ENCODE data around the gene RPS16. TPM values are rescaled to one million over a fixed set of nuclear protein-coding genes. Genes with fewer than 3 reads are reported as not detected.
A peak's percentile ranks its signal among the peaks of the same experiment; 100 is the strongest.

The RPS16 gene
- total and polyA plus RNA-seq, 9 of the 15 experiments (the other 6 are each of a cell fraction or from before 2014, with no cell fraction given) = 82.6 to 3,671 (median 2,204) TPM

DNA sequence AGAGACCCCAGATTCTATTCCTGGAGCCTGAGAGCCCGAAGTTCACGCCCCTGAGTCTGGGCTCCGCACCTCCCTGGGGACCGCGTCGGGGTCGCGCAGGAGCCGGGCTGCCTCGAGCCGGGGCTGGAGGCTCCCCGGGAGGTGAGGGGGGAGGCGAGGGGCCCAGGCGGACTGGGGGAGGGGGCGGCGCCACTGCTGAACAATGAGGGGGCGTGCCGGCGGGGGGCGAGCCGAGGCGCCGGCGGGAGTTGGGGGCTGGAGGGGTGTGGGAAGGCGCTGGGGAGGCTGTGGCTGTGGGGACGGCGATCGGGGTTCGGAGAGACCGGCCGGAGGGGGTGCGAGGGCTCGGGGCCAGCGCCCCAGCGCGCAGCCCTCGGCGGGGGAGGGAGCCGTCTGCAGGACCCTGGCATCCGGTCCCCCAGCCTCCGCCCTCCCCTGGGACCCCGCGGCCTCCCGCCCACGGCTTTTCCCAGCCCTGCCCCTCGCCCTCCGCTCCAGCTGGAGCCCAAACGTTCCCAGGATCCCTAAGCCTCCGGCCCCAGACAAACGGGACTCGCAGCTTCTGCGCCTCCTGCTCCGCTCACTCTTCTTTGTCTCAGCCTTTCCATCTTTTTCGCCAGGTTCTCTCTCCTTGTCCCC lies 22.4 kb downstream of the RPS16 start (continued):
- TF ChIP-seq CCNT2 (IDR thresholded peaks at IDR 0.05; ENCODE audit: borderline replicate concordance, extremely low read depth, insufficient read length, low read depth, low read length) (peak; percentile 13), RBBP5 (IDR thresholded peaks at IDR 0.05; ENCODE audit: borderline replicate concordance, insufficient read depth, low read length, poor library complexity, severe bottlenecking) (no peak), HIVEP1 (CRISPR knock-in tag; IDR thresholded peaks at IDR 0.05) (no peak), ARNT (IDR thresholded peaks at IDR 0.05) (no peak), NCOA1 (IDR thresholded peaks at IDR 0.05; ENCODE audit: low read depth) (no peak), MYC (IDR thresholded peaks at IDR 0.05; ENCODE audit: low read depth, low read length) (no peak), MYC (CRISPR knock-in tag; IDR thresholded peaks at IDR 0.05; ENCODE audit: borderline replicate concordance, low read depth) (no peak)

DNA sequence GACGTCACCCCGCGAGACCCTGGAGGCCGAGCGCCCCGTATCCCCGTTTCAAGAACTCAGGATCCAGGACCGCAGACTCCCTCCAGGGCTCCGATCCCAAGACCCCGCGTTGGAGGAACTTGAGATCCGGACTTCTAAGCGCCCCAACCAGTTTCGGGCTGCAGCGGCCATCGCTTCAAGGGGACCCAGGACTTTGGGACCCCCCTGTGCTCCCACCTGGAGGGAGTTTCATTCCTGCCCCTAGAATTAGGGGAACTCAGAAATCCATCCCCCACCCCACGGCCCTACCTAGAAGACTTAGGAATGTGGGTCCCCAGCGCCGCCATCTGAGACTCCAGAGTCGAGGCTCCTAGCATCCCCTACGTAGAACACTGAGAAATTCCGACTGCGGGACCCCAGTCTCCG lies 22.9 kb downstream of the RPS16 start:
- peak overlapping the region; percentile 71 for H3K4me3 ChIP-seq
- CTCF ChIA-PET (ENCODE audit: low intra/inter-chr PET ratio) = interaction anchor here (0.7 to 3.7 kb wide), 7 partner anchors 11 to 302 kb away, joined by 3 to 74 read pairs (median 4); no protein-coding TSS in a partner anchor
- no peaks in the 10 kb centered on the region for H3K27me3 ChIP-seq (ENCODE audit: control insufficient read depth in 2 of 2, insufficient read depth in 2 of 2, low read length in 2 of 2)
- peaks cover 50% of the 10 kb centered on the region for H3K79me2 ChIP-seq (ENCODE audit: control insufficient read depth, insufficient read depth, low read length)
- ATAC-seq = no peak
- DNase-seq (ENCODE audit: extremely low read depth in 1 of 4, low spot score in 3 of 4) = peak in 1 of 4 experiments; percentile 22
- no peaks in the 10 kb centered on the region for H3K9me1 ChIP-seq (ENCODE audit: control insufficient read depth, insufficient read depth, low read length)
- no peak for FAIRE-seq
- intact Hi-C loops (cut with micrococcal nuclease) = loop anchor here (1.0 to 5.0 kb wide), 3 partner anchors 16 to 291 kb away; no protein-coding TSS in a partner anchor
- peaks cover 23% of the 10 kb centered on the region; the same call in 2 of the 3 replicates for H3K36me3 ChIP-seq (ENCODE audit: control insufficient read depth, insufficient read depth, low read length)
- H3K9me3 ChIP-seq (replicated peaks; ENCODE audit: control insufficient read depth, insufficient read depth, low read depth, low read length) = no peaks in the 10 kb centered on the region
- H3K4me1 ChIP-seq (replicated peaks in 1 of 2; ENCODE audit: control insufficient read depth in 2 of 2, insufficient read depth in 2 of 2, low read length in 2 of 2) = peaks cover 36 to 75% of the 10 kb centered on the region in 2 experiments
- in situ Hi-C loops (cut with MboI) = no loop called here
- no TSS peak for BruUV-seq (replicated peaks)
- H2AFZ ChIP-seq (ENCODE audit: low read depth, low read length) = peak overlapping the region; percentile 78
- peaks cover 4% of the 10 kb centered on the region; the same call in 1 of the 2 replicates for H4K20me1 ChIP-seq (replicated peaks; ENCODE audit: control insufficient read depth, insufficient read depth, low read length)
- H3K4me2 ChIP-seq (ENCODE audit: insufficient read depth, low read length) = peak overlapping the region; percentile 77
- POLR2A ChIA-PET = interaction anchor here (0.6 to 1.7 kb wide), 5 partner anchors 11 to 23 kb away, joined by 3 to 15 read pairs (median 5); partner anchors contain the start of genes MED29, PAF1 and RPS16
- WGBS (ENCODE audit: insufficient coverage, low coverage, missing lambda C conversion rate) = 0% methylated on average over 21 of the region's 24 CpGs
- peak overlapping the region; percentile 84 for H3K27ac ChIP-seq (ENCODE audit: extremely low read depth, low read depth, low read length)
- peak overlapping the region; percentile 86 to 97 for H3K9ac ChIP-seq (ENCODE audit: insufficient read depth in 1 of 2, low read depth in 2 of 2, low read length in 2 of 2)
- TF ChIP-seq ZFX (CRISPR knock-in tag; IDR thresholded peaks at IDR 0.05) (peak; percentile 39; the same call in 1 of the 2 replicates), JUN (IDR thresholded peaks at IDR 0.05; ENCODE audit: borderline replicate concordance, low read depth, low read length) (no peak), JUN (CRISPR knock-in tag; IDR thresholded peaks at IDR 0.05; ENCODE audit: borderline replicate concordance) (0 out of 2 replicates have a peak, but pooled peaks have one; percentile 38), NCOR1 (IDR thresholded peaks at IDR 0.05) (0 out of 2 replicates have a peak, but pooled peaks have one; percentile 5), XRCC4 (IDR thresholded peaks at IDR 0.05; ENCODE audit: extremely low read depth, insufficient read depth, insufficient read length) (no peak), CREB1 (IDR thresholded peaks at IDR 0.05) (no peak), CREB1 (CRISPR knock-in tag; IDR thresholded peaks at IDR 0.05) (peak; percentile 40; the same call in 1 of the 2 replicates), PRPF4 (IDR thresholded peaks at IDR 0.05; ENCODE audit: insufficient read depth, low read depth, low read length, poor library complexity, severe bottlenecking) (no peak), STAT5A (IDR thresholded peaks at IDR 0.05; ENCODE audit: borderline replicate concordance, low read length) (no peak), ZEB2 (IDR thresholded peaks at IDR 0.05) (0 out of 2 replicates have a peak, but pooled peaks have one; percentile 31), FOXP1 (CRISPR knock-in tag; IDR thresholded peaks at IDR 0.05) (peak; percentile 75; the same call in 1 of the 2 replicates), RBFOX2 (IDR thresholded peaks at IDR 0.05; ENCODE audit: low read depth, low read length) (peak; percentile 64)
- TF ChIP-seq, protein P1, sequence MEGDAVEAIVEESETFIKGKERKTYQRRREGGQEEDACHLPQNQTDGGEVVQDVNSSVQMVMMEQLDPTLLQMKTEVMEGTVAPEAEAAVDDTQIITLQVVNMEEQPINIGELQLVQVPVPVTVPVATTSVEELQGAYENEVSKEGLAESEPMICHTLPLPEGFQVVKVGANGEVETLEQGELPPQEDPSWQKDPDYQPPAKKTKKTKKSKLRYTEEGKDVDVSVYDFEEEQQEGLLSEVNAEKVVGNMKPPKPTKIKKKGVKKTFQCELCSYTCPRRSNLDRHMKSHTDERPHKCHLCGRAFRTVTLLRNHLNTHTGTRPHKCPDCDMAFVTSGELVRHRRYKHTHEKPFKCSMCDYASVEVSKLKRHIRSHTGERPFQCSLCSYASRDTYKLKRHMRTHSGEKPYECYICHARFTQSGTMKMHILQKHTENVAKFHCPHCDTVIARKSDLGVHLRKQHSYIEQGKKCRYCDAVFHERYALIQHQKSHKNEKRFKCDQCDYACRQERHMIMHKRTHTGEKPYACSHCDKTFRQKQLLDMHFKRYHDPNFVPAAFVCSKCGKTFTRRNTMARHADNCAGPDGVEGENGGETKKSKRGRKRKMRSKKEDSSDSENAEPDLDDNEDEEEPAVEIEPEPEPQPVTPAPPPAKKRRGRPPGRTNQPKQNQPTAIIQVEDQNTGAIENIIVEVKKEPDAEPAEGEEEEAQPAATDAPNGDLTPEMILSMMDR (IDR thresholded peaks at IDR 0.05 in 2 of 3, conservative IDR thresholded peaks at IDR 0.05 in 1 of 3; ENCODE audit: insufficient read depth in 2 of 3, low read depth in 1 of 3, low read length in 3 of 3) = peak in 1 of 3 experiments; percentile 86; a peak in 1 of 6 replicates

All from K562 (cell line).